HG03432 (cell line): ENCODE measurements around the gene ZP4.
"Not testable (repeated sequence)": the region's sequence is repeated elsewhere in the genome, so short reads cannot be mapped to it uniquely, and the experiment has no call there.

Source experiments
- ATAC-seq: cut with Tn5 transposase; IDR thresholded peaks from one replicate; pipeline ENCODE4 v1.9.1; 2021; ENCODE audit warnings: mild to moderate bottlenecking, moderate library complexity; ENCODE audit not compliant: unreplicated experiment

Gene ZP4

GRCh38 chr1:237878406-237878805 lies 12.3 kb downstream of the ZP4 start:
- ATAC-seq: no peak

- ATAC-seq: no peak
Measured at GRCh38 chr1:237877631-237878030, 13.1 kb downstream of the ZP4 start.

GRCh38 chr1:237875291-237875690 lies 15.4 kb downstream of the ZP4 start:
- no peak for ATAC-seq

- no peak for ATAC-seq
Measured at GRCh38 chr1:237873487-237874211, 17.1 kb downstream of the ZP4 start.

- ATAC-seq: no peak
Measured at GRCh38 chr1:237868817-237869600, 21.7 kb downstream of the ZP4 start.

GRCh38 chr1:237867380-237867888 lies 23.3 kb downstream of the ZP4 start:
- no peak for ATAC-seq

- ATAC-seq: peak; percentile 84
Measured at GRCh38 chr1:237864338-237865244, 26.1 kb downstream of the ZP4 start.

GRCh38 chr1:237863234-237863633 lies 27.5 kb downstream of the ZP4 start:
- no peak for ATAC-seq

- ATAC-seq: no peak
Measured at GRCh38 chr1:237861944-237862343, 28.8 kb downstream of the ZP4 start.

- no peak for ATAC-seq
Measured at GRCh38 chr1:237858992-237859391, 31.7 kb downstream of the ZP4 start.

GRCh38 chr1:237857455-237857854 lies 33.3 kb downstream of the ZP4 start:
- no peak for ATAC-seq

- ATAC-seq: no peak
Measured at GRCh38 chr1:237852342-237852741, 38.4 kb downstream of the ZP4 start.

GRCh38 chr1:237851210-237851845 lies 39.4 kb downstream of the ZP4 start:
- ATAC-seq: peak; percentile 90

- not testable (repeated sequence) for ATAC-seq
Measured at GRCh38 chr1:237843516-237843915, 47.2 kb downstream of the ZP4 start.

GRCh38 chr1:237841485-237841884 lies 49.2 kb downstream of the ZP4 start:
- ATAC-seq: no peak

GRCh38 chr1:237838904-237839534 lies 51.7 kb downstream of the ZP4 start:
- ATAC-seq: no peak

GRCh38 chr1:237838320-237838719 lies 52.4 kb downstream of the ZP4 start:
- no peak for ATAC-seq

- no peak for ATAC-seq
Measured at GRCh38 chr1:237834461-237834860, 56.3 kb downstream of the ZP4 start.

GRCh38 chr1:237834048-237834447 lies 56.7 kb downstream of the ZP4 start:
- ATAC-seq: no peak

GRCh38 chr1:237832858-237833257 lies 57.9 kb downstream of the ZP4 start:
- no peak for ATAC-seq
